Mesodermal cell (in vitro differentiated cells): ENCODE data around the gene SLC25A6. TPM values are rescaled to one million over a fixed set of nuclear protein-coding genes. Genes with fewer than 3 reads are reported as not detected.
"Not testable (repeated sequence)": the region's sequence is repeated elsewhere in the genome, so short reads cannot be mapped to it uniquely, and the experiment has no call there.

Source experiments
- H3K27ac ChIP-seq: 2 replicates; pipeline ENCODE4 v1.7.0; 2013; ENCODE audit warnings: mild to moderate bottlenecking, low read depth, low read length, moderate library complexity; ENCODE audit not compliant: severe bottlenecking
- H3K36me3 ChIP-seq: 2 replicates; pipeline ENCODE4 v1.7.1; 2013; ENCODE audit warnings: mild to moderate bottlenecking, low read length, moderate library complexity; ENCODE audit not compliant: control insufficient read depth, insufficient read depth
- H3K4me1 ChIP-seq: one replicate; pipeline ENCODE4 v1.7.1; 2013; ENCODE audit warnings: mild to moderate bottlenecking, low read length; ENCODE audit not compliant: insufficient read depth, control insufficient read depth, poor library complexity, severe bottlenecking
- H3K4me3 ChIP-seq: 2 replicates; pipeline ENCODE4 v1.7.0; 2013; ENCODE audit warnings: low read length, control low read depth, mild to moderate bottlenecking; ENCODE audit not compliant: insufficient read depth, poor library complexity, severe bottlenecking; ENCODE audit errors: extremely low read depth
- H3K9me3 ChIP-seq: 2 replicates; pipeline ENCODE4 v1.7.1; 2013; ENCODE audit warnings: mild to moderate bottlenecking, low read length, moderate library complexity; ENCODE audit not compliant: control insufficient read depth
- WGBS, 2 experiments: methylation state at CpG; one replicate each; pipeline ENCODE4 v1.1.5; 2013; ENCODE audit warnings: missing lambda C conversion rate in 2 of 2; ENCODE audit not compliant: insufficient coverage in 2 of 2; 5-methylcytosine and 5-hydroxymethylcytosine counted together
- polyA plus RNA-seq, 2 experiments: library from polyadenylated mRNA; stranded (reverse); fragments of 50-300 nt; gene quantifications; one replicate each; pipeline ENCODE4 v1.2.3, GENCODE V29; 2013

SLC25A6 gene
- polyA plus RNA-seq (2013, experiment 1 of 2), result 448 TPM
- polyA plus RNA-seq (2013, experiment 2 of 2), result 385 TPM

DNA sequence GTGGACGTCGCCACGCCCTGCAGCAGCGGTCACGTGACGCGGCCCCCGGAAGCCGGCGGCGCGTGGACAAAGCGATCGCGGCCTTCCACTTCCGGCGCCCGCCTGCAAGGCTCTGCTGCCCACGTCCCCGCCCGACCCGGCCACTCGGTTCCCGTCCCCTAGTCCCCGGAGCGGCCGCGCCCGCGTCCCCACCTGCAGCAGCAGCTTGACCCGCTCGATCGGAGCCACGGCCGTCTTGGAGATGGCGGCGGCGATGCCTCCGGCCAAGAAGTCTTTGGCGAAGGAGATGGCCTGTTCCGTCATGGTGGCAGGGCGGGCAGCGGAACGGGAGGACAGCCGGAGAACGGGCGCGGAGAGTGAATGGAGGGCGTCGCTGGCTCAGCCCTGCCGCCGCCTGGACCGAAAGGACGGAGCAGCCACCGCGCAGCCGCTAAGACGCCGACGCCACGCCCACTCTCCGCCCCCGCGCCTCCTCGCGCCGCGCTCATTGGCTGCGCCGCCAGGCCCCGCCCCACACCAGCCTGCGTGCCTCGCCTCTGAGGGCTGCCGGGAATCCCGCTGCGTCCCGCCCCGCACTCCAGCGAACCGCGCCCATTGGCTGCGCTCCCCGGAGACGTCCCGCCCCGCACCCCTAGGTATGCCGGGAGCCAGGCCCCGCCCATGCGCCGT, at the start of gene SLC25A6:
TSS of gene SLC25A6 (minus strand) at position 407 of the 669 bp plus-strand sequence. CDS start at position 303, 104 bp downstream.
- peaks cover 64% of the 10 kb centered on the region for H3K36me3 ChIP-seq
- 0% methylated on average over 77 to 81 of the region's 90 CpGs for WGBS, 2 experiments
- peak within 1 kb of the TSS; percentile 99 for H3K27ac ChIP-seq
- H3K4me1 ChIP-seq, result peaks cover 36% of the 10 kb centered on the region
- H3K9me3 ChIP-seq, result no peaks in the 10 kb centered on the region
- H3K4me3 ChIP-seq, result peak within 1 kb of the TSS; percentile 99

DNA sequence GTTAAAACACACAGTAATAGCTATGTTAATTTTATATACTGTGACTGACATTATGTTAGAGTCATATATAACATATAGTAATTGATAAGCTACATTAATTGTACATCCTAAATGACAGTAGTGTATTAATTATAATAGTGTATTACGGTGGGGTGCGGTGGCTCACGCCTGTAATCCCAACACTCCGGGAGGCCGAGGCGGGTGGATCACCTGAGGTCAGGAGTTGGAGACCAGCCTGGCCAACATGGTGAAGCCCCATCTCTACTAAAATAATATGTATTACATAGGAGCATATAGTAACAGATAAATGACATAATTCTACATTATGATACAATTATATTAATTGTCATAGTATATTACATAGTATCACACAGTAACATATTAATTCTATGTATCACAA, 48.6 kb upstream of the SLC25A6 start:
- no CpG with 5 or more reads among the region's 6 CpGs for WGBS, 2 experiments
- Histone ChIP-seq H3K4me3 (no peak overlapping the region), H3K4me1 (no peaks in the 10 kb centered on the region), H3K9me3 (peaks cover 8% of the 10 kb centered on the region), H3K27ac (no peak overlapping the region), H3K36me3 (peaks cover 73% of the 10 kb centered on the region)

GRCh38 chrX:1435241-1435895, 43.5 kb upstream of the SLC25A6 start:
- H3K4me1 ChIP-seq, result no peaks in the 10 kb centered on the region
- WGBS, 2 experiments, result 94 to 96% methylated on average over 15 to 19 of the region's 20 CpGs
- H3K36me3 ChIP-seq, result peaks cover 67% of the 10 kb centered on the region
- H3K27ac ChIP-seq, result no peak overlapping the region
- H3K4me3 ChIP-seq, result no peak overlapping the region
- H3K9me3 ChIP-seq, result no peaks in the 10 kb centered on the region

GRCh38 chrX:1434871-1435240, 42.9 kb upstream of the SLC25A6 start:
- Histone ChIP-seq H3K36me3 (peaks cover 70% of the 10 kb centered on the region), H3K27ac (no peak overlapping the region), H3K9me3 (no peaks in the 10 kb centered on the region), H3K4me3 (no peak overlapping the region), H3K4me1 (no peaks in the 10 kb centered on the region)
- WGBS, 2 experiments, result 96 to 98% methylated on average over 15 to 22 of the region's 22 CpGs

GRCh38 chrX:1433646-1434357, 41.9 kb upstream of the SLC25A6 start:
- Histone ChIP-seq H3K27ac (no peak overlapping the region), H3K4me1 (no peaks in the 10 kb centered on the region), H3K36me3 (peaks cover 68% of the 10 kb centered on the region), H3K4me3 (no peak overlapping the region), H3K9me3 (no peaks in the 10 kb centered on the region)
- WGBS, 2 experiments, result 94 to 99% methylated on average over 12 to 13 of the region's 19 CpGs

DNA sequence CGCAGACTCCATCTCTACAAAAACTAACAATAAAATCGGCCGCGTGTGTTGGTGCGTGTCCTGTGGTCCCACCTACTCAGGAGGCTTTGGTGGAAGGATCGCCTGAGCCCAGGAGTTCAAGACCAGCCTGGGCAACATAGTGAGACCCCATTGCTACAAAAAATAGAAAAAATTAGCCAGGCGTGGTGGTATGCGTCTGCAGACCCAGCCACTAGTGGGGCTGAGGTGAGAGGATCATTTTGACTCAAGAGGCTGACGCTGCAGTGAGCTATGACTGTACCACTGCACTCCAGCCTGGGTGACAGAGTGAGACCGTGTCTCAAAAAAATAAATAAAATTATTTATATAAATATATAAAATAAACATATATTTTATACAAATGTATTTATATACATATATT, 38.5 kb upstream of the SLC25A6 start:
- WGBS, 2 experiments, result 99 to 100% methylated on average over 5 to 8 of the region's 10 CpGs
- Histone ChIP-seq H3K9me3 (no peaks in the 10 kb centered on the region), H3K4me3 (no peak overlapping the region), H3K36me3 (peaks cover 60% of the 10 kb centered on the region), H3K4me1 (no peaks in the 10 kb centered on the region), H3K27ac (no peak overlapping the region)

DNA sequence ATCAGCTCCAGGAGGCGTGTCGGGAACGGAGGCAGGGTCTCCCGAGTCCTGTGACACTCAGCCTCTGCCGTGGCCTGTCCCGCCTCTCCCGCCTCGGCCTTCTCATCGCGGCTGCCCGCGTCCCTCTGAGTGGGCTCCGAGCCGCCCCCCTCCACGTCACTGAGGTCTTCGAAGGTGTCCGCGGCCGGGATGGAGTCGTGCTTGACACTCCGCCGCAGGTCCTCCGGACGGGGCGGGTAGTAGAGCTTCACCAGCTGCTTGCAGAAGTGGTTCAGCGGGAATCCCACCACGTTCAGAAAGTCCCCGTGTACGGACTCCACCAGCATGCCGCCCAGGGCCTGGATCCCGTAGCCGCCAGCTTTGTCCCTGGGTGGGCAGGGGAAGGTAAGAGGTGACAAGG, 35.8 kb upstream of the SLC25A6 start:
- peaks cover 4% of the 10 kb centered on the region for H3K9me3 ChIP-seq
- no peaks in the 10 kb centered on the region for H3K4me1 ChIP-seq
- no peak overlapping the region for H3K4me3 ChIP-seq
- H3K27ac ChIP-seq, result no peak overlapping the region
- H3K36me3 ChIP-seq, result peaks cover 69% of the 10 kb centered on the region
- 92 to 95% methylated on average over 32 of the region's 32 CpGs for WGBS, 2 experiments

DNA sequence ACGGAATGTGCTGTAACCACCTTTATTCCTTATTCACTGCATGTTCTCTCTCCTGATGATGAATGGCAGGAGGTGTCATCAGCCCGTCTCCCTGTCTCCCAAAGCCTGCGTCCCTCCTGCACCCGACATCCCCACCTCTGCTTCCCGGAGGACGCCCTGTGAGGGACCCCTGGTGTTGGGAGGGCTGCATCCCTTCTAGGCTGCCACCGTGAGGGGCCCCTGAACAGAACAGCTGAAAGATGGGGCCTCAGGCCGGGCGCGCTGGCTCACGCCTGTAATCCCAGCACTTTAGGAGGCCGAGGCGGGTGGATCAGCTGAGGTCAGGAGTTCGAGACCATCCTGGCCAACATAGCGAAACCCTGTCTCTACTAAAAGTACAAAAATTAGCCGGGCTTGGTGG, 34.4 kb upstream of the SLC25A6 start:
- not testable (repeated sequence) for H3K4me1 ChIP-seq, H3K27ac ChIP-seq, H3K4me3 ChIP-seq
- WGBS, 2 experiments, result 84 to 88% methylated on average over 12 to 16 of the region's 16 CpGs
- H3K36me3 ChIP-seq, result peaks cover 78% of the 10 kb centered on the region
- peaks cover 18% of the 10 kb centered on the region for H3K9me3 ChIP-seq

DNA sequence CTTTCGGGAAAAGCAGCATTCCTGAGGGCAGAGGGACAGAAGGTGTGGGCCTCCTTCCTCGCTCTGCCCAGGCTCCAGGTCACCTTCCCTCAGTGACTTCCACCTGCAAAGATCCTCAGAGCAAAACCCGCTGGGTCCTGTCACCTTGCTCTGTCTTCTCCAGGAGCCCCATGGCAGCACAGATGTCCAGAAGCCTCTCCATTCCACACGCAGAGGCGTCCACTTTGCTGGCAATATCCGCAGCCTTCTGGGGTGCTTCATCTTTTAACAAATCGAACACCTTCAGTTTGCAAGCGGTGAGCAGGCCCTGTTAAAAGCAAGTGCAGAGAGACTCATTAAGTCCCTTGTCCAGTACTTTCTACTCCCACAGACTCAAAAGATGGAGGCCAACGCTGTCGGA, 33.5 kb upstream of the SLC25A6 start:
- no peak overlapping the region for H3K4me3 ChIP-seq
- 81 to 85% methylated on average over 8 to 9 of the region's 10 CpGs for WGBS, 2 experiments
- H3K27ac ChIP-seq, result no peak overlapping the region

DNA sequence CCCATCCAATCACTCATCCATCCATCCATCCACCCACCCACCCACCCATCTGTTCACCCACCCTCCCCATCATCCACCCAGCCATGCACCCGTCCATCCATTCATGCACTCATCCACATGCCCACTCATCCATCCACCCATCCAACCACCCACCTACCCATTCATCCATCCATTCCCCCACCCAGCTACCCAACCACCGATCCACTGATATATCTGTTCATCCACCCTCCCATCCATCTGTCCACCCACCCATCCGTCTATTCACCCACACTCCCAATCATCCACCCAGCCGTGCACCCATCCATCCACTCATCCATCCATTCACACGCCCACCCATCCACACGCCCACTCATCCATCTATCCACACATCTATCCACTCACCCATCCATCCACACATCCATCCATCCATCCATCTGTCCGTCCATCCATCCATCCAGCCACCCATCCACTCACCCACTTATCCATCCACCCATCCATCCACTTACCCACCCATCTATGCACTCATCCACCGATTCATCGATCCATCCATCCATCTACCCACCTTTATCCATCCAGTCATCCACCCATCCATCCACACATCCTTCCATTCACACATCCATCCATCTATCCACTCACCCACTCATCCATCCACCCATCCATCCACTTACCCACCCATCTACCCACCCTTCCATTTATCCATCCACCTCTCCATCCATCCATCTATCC, 32.4 kb upstream of the SLC25A6 start:
- Histone ChIP-seq H3K4me1 (no peaks in the 10 kb centered on the region), H3K9me3 (peaks cover 20% of the 10 kb centered on the region), H3K4me3 (no peak overlapping the region), H3K36me3 (peaks cover 75% of the 10 kb centered on the region), H3K27ac (no peak overlapping the region)
- 83 to 84% methylated on average over 8 to 9 of the region's 9 CpGs for WGBS, 2 experiments

More for the DNA sequence above, 33.5 kb upstream of the SLC25A6 start:
- Histone ChIP-seq H3K36me3 (peaks cover 80% of the 10 kb centered on the region), H3K4me1 (no peaks in the 10 kb centered on the region), H3K9me3 (peaks cover 20% of the 10 kb centered on the region)
